Measurements from ENCODE around the gene SPDYE17.
"Not testable (repeated sequence)": the region's sequence is repeated elsewhere in the genome, so short reads cannot be mapped to it uniquely, and the experiment has no call there.

SPDYE17 gene

GRCh38 chr7:77032261-77032660 is at the start of gene SPDYE17:
Gene SPDYE17, minus strand, starts transcription at chr7:77032361. Its CDS starts 1,791 bp downstream, at chr7:77030570.
- not testable (repeated sequence) for DNase-seq (ENCODE audit: low read depth); H3K4me3 ChIP-seq (ENCODE audit: low read depth, low read length)

DNA sequence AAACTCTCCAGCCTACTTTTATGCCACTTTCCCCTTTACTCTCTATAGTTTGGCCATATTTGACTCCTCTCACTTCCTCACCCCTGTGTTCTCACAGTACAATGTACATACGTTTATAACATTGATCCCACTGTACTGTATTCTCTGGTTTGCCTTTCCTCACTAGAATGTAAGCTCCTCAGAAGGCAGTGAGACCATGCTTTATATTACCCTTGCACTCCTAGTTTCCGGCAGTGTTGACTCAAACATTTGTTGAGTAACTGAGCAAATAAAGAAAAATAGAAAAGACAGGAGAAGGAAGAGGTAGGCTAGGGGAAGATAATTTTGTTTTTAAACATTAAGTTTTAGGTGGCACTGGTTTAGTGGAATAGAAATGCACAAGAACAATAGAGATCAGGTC is 48.1 kb upstream of the SPDYE17 start:
- H3K4me3 ChIP-seq (ENCODE audit: low read depth, low read length); DNase-seq (ENCODE audit: low read depth): not testable (repeated sequence)

DNA sequence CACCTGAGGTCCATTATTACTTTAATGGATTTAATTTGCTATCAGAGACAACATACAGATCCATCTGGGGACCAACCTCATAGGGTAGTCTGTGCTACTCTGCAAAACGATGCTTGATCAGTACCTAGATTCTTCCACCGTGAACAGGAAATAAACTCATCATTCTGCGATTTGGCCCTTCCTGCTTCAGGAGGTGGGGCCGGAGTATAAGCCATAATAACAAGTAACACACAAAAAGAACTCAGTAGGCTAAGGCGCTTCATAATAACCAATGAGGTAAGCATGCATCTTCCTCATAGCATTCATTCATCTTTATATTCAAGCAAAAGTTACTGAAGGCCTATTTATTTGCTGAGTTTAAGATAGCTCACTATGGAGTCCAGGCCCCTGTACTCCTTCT is 47.5 kb upstream of the SPDYE17 start:
- not testable (repeated sequence) for DNase-seq (ENCODE audit: low read depth); H3K4me3 ChIP-seq (ENCODE audit: low read depth, low read length)

GRCh38 chr7:77079112-77079511 is 47.0 kb upstream of the SPDYE17 start:
- not testable (repeated sequence) for DNase-seq (ENCODE audit: low read depth); H3K4me3 ChIP-seq (ENCODE audit: low read depth, low read length)

DNA sequence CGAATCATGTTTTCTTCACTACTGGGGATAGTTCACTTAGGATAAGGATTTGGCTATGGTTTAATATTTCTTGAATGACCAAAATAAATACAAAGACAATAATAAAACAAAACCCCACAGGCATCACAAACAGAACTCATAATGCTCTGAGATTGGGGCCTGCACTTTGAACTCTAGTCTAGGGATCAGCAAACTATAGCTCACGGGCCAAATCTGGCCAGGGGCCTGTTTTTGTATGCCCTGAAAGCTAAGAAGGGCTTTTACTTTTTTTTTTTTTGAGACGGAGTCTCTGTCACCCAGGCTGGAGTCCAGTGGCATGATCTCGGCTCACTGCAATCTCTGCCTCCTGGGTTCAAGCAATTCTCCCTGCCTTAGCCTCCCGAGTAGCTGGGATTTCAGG is 44.9 kb upstream of the SPDYE17 start:
- not testable (repeated sequence) for DNase-seq (ENCODE audit: low read depth); H3K4me3 ChIP-seq (ENCODE audit: low read depth, low read length)

GRCh38 chr7:77074786-77075396 is 42.7 kb upstream of the SPDYE17 start:
- not testable (repeated sequence) for H3K4me3 ChIP-seq (ENCODE audit: low read depth, low read length); DNase-seq (ENCODE audit: low read depth)

GRCh38 chr7:77071108-77071507 is 38.9 kb upstream of the SPDYE17 start:
- DNase-seq (ENCODE audit: low read depth); H3K4me3 ChIP-seq (ENCODE audit: low read depth, low read length): not testable (repeated sequence)

- H3K4me3 ChIP-seq (ENCODE audit: low read depth, low read length); DNase-seq (ENCODE audit: low read depth): not testable (repeated sequence)
Measured at GRCh38 chr7:77065869-77066268, 33.7 kb upstream of the SPDYE17 start.

DNA sequence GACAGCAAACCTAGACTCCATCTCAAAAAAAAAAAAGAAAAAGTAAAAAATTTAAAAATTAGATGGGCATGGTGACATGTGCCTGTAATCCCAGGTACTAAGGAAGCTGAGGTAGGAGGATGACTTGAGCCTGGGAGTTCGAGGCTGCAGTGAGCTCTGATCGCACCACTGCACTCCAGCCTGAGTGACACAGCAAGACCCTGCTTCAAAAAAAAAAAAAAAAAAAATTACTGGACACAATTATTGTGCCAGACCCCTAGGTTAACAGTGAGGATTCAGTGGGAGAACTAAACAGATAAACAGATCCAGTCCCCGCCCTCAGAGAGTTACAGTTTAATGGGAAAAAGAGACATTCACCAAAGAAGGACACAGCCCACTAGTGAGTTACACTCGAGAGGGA is 31.6 kb upstream of the SPDYE17 start:
- DNase-seq (ENCODE audit: low read depth); H3K4me3 ChIP-seq (ENCODE audit: low read depth, low read length): not testable (repeated sequence)

DNA sequence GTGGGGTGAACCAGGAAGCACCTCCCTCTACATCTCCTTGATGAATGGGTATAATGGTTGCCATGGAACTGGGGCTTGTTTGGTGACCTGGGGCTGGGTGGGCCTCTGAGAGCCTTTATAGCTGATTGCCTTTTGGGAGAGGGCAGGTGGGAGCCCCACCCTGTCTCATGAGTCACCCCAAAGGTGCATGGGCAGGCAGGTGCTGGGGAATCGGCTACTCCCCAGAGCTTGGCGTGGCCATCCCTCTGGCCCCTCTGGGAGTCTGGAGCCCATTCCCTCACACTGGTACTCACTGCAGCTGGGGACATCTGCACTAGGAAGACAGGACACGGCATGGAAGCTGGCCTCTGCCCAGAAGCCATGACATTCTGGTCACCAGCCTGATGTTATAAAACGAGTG is 30.4 kb upstream of the SPDYE17 start, which contains the start of gene SPDYE18:
Gene SPDYE18, minus strand, starts transcription at position 2 of the 400 bp plus-strand sequence. CDS start 2,046 bp downstream, outside the sequence.
- H3K4me3 ChIP-seq (ENCODE audit: low read depth, low read length); DNase-seq (ENCODE audit: low read depth): not testable (repeated sequence)

GRCh38 chr7:77026349-77026748 is 5.8 kb downstream of the SPDYE17 start:
- DNase-seq (ENCODE audit: low read depth); H3K4me3 ChIP-seq (ENCODE audit: low read depth, low read length): not testable (repeated sequence)

DNA sequence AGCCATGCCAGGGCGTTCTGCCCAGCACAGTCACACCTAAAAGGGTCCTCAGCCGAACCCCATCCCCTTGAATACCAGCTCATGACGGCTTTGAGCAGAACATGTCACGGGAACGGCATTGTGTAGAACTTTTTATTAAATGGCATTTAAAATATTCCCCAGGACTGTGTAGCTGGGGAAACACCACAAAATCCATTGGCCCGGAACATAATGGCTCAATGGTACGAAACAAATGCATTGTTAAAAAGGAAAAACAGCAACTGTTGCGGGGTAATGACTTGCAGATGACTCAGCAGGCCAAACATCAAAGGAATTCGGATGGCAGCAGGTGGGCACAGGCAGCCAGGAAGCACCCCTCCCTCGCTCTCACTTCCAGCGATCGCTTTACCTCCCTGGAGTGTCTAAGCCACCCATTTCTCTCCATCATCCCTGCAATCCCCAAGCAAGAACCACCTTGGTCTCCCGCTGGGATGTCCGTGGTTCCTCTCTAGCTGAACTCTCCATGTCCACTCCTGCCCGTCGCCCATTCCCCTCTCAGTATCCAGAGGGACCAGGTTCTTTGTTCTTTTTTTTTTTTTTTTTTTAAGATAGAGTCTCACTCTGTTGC is 22.0 kb downstream of the SPDYE17 start:
- not testable (repeated sequence) for H3K4me3 ChIP-seq (ENCODE audit: low read depth, low read length); DNase-seq (ENCODE audit: low read depth)

- DNase-seq (ENCODE audit: low read depth); H3K4me3 ChIP-seq (ENCODE audit: low read depth, low read length): not testable (repeated sequence)
Measured at GRCh38 chr7:77008000-77008399, 24.2 kb downstream of the SPDYE17 start.

DNA sequence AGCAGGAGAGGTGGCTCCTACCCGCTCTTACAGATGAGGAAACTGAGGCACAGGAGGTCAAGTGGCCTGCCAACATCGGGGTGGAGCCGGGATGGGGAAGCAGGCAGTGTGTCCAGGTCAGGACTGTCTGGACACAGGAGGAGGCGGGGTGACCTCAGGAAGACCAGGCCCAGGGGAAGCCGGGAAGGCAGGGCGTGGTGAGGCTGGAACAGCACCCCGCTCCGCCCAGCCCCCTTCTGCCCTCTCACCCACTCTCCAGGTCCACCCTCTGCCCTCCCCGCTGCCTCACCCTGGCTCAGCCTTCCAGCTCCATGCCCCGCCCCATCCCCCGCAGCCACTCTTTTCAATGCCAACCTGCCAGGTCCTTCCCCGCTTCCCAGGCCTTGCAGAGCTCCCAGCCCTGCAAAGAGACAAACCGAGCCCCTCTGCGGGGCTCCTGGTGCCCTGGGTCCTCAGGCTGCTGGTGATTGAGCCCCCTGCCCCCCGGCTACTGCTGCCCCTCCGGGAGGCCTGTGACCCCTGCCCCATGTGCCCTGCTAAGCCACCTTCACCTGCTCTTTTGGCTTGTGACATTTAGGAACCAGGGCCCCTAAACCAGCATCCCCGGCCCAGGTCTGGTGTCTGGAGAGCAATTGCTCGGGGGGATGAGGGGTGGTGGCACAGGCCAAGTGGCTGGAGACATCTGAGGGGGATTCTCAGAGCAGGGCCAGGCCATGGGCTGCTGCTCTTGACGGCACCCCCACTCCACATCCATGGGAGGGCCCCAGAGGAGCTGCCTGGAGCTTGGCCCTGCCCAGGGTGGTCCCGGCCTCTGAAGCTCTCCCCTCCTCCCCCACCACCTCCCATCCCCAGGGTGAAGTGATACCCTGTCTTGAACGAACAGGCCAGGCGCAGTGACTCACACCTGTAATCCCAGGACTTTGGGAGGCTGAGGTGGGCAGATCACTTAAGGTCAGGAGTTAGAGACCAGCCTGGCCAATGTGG is 25.7 kb downstream of the SPDYE17 start:
- not testable (repeated sequence) for DNase-seq (ENCODE audit: low read depth); H3K4me3 ChIP-seq (ENCODE audit: low read depth, low read length)

DNA sequence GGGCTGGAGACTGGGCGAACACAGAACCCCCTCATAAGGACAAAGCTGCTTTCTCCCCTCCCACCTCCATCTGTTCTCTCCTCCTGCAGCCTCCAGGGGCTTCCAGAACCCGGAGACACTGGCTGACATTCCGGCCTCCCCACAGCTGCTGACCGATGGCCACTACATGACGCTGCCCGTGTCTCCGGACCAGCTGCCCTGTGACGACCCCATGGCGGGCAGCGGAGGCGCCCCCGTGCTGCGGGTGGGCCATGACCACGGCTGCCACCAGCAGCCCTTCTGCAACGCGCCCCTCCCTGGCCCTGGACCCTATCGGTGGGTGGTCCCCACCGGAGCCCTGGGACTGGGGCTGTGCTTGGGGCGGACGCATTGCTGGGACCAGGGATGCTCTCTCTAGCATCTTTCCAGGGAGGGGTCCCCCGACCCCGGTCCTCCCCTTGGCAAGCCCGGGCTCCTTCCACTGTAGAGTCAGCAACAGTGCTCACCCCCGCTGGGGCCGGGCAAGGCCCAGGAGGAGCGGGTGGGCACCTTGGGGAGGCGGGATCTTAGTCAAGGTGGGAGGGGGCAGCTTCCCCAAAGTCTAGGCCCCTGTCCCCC is 26.6 kb downstream of the SPDYE17 start:
- H3K4me3 ChIP-seq (ENCODE audit: low read depth, low read length); DNase-seq (ENCODE audit: low read depth): not testable (repeated sequence)

GRCh38 chr7:77004151-77004550 is 28.0 kb downstream of the SPDYE17 start:
- H3K4me3 ChIP-seq (ENCODE audit: low read depth, low read length); DNase-seq (ENCODE audit: low read depth): not testable (repeated sequence)

DNA sequence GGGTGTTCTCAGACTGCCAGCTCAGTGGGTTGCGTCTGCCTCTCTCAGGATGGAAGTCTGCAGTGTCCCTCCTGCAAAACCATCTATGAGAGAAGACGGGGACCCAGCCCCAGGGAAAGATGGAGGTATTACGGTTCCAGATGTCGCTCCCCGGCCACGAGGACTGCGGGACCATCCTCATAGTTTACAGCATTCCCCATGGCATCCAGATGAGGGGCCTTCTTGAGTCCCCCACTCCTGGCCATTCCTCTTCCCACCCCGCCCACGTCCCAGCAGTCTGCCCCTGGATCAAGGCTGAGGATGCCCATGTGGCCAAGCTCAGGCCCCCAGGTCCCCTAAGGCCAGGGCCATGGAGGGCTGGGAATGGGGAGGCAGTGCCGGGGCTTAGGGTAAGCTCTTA is 28.9 kb downstream of the SPDYE17 start:
- not testable (repeated sequence) for DNase-seq (ENCODE audit: low read depth); H3K4me3 ChIP-seq (ENCODE audit: low read depth, low read length)

DNA sequence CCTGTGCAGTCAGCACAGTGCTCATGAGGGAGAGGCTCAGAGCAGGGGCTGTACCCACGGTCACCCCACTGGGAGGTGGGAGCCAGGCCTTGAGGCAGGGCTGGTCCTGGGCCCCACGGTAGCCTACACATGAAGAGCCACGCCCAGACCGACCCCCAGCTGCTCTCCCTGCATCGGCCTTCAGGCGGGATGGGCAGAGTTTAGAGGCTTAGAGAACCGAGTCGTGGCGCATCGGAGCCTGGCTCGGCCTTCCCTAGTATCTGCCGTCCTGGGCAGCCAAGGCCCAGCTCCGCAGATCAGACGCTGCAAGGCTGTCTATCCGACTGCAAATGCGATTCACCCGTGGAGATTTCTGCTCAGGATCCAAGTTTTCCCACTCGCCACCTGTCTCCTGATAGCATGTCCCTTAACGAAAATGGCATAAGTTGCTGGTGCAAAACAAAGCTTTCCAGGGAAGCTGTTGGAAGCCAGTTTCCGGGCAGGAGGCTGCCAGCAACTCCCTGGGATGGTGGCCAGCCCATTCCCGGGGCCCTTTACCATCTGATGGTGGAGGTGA is 29.4 kb downstream of the SPDYE17 start:
- not testable (repeated sequence) for H3K4me3 ChIP-seq (ENCODE audit: low read depth, low read length); DNase-seq (ENCODE audit: low read depth)

DNA sequence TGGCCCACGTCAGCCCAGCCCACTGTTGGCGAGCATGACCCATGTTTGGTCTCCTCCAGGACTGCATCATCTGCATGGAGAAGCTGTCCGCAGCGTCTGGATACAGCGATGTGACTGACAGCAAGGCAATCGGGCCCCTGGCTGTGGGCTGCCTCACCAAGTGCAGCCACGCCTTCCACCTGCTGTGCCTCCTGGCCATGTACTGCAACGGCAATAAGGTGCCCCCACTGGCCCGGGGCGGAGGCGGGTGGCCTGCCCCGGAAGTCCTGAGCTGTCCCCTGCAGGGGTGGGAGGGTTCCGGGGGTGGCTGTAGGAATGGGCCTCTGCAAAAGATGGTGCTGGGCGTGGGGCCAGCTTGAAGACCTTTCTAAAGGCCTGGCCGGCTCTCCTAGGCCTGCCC is 30.1 kb downstream of the SPDYE17 start:
- not testable (repeated sequence) for DNase-seq (ENCODE audit: low read depth); H3K4me3 ChIP-seq (ENCODE audit: low read depth, low read length)
